SK-N-MC (cell line): ENCODE measurements around the gene ASTN2.

Source experiments
- EZH2 ChIP-seq: fragments of 200-600 bp; sonication (generic); IDR thresholded peaks from one replicate; pipeline ENCODE4 v1.6.1; 2017; ENCODE audit warnings: antibody characterized with exemption
- FOXP2 ChIP-seq: optimal IDR thresholded peaks from 2 replicates; pipeline ENCODE3; 2011; ENCODE audit warnings: mild to moderate bottlenecking, moderate library complexity; ENCODE audit not compliant: insufficient read depth; ENCODE audit errors: extremely low read length, control extremely low read depth
- POLR2AphosphoS5 ChIP-seq: IDR thresholded peaks from 2 replicates; pipeline ENCODE4 v1.6.1; 2012; ENCODE audit warnings: mild to moderate bottlenecking, low read depth, low read length, borderline replicate concordance

DNA sequence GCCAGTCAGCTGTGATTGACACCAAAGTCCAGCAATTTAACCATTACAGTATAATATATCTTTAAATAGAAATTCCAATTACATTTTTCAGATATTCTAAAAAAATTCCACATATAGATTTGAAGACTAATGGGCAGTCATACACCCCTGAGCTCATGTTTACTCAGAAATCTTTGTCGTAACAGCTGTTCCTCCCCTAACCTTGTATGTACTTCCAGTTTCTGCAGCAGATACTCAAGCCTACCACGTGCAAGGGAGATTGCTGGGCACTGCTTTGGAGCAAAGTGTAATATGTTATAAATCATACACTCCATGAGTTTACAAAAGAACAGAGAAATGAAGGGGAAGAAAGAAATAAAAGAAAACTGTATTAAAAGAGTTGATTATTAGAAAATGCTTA lies 486.6 kb downstream of the ASTN2 start:
- TF ChIP-seq FOXP2 (no peak), POLR2AphosphoS5 (no peak), EZH2 (no peak)
